Inflammatory macrophage treated with lipopolysaccharide for 1 hour (primary cell): ENCODE measurements around the gene VCPKMT.

Source experiments
- DNase-seq, 2 donors: peaks; one replicate each; pipeline ENCODE4 v3.0.0-alpha.2; 2020 to 2022

Gene VCPKMT

GRCh38 chr14:50063876-50064420 lies 52.4 kb downstream of the VCPKMT start:
- no peak for DNase-seq

GRCh38 chr14:50062438-50063085 lies 53.8 kb downstream of the VCPKMT start:
- DNase-seq = peak; percentile 35 to 53

GRCh38 chr14:50061664-50062437 lies 54.5 kb downstream of the VCPKMT start:
- DNase-seq = peak; percentile 35 to 45

GRCh38 chr14:50060871-50061663 lies 55.3 kb downstream of the VCPKMT start:
- peak; percentile 92 to 99 for DNase-seq

GRCh38 chr14:50059763-50060616 lies 56.4 kb downstream of the VCPKMT start:
- peak; percentile 52 to 90 for DNase-seq
